ENCODE measurements around the gene PLEKHA6. TPM values are rescaled to one million over a fixed set of nuclear protein-coding genes. Genes with fewer than 3 reads are reported as not detected.

Gene PLEKHA6
- total and polyA plus RNA-seq, 5 experiments from 2014 or later: 0.02 to 2.0 (median 1.2) TPM; not detected in 2

DNA sequence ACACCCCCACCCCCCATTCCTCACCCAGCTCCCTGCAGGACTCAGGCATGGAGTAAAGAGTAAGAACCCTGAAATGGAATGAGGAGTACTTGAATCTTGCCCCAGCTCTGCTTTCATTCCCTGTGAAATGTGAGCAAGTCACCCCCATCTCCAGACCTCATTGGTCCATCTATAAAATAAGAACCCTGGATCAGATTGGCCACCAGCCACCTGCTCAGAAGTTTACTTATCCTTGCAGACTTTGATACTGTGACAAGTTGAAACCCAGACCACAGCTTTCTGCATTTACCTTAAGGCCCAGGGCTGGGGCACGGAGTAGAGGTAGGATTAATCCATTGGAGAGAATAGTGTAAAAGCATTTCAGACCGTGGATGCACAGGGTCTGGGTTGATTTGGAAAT is 165.6 kb downstream of the PLEKHA6 start:
- Mint-ChIP-seq H3K27ac (peak overlapping the region in 1 of 10 donors; percentile 2), H3K4me1 (peaks cover 18 to 38% (median 27%) of the 10 kb centered on the region in 4 donors), H3K27me3 (peaks cover 7 to 22% (median 11%) of the 10 kb centered on the region in 5 donors), H3K9me3 (no peaks in the 10 kb centered on the region), H3K4me3 (peak overlapping the region in 3 of 10 donors; percentile 22 to 27 (median 22)), H3K36me3 (no peaks in the 10 kb centered on the region)
- POLR2A ChIA-PET: interaction anchor here (0.7 kb wide), 1 partner anchor 10 kb away, joined by 6 read pairs; no protein-coding TSS in a partner anchor
- no peak for ATAC-seq
- DNase-seq: no peak

DNA sequence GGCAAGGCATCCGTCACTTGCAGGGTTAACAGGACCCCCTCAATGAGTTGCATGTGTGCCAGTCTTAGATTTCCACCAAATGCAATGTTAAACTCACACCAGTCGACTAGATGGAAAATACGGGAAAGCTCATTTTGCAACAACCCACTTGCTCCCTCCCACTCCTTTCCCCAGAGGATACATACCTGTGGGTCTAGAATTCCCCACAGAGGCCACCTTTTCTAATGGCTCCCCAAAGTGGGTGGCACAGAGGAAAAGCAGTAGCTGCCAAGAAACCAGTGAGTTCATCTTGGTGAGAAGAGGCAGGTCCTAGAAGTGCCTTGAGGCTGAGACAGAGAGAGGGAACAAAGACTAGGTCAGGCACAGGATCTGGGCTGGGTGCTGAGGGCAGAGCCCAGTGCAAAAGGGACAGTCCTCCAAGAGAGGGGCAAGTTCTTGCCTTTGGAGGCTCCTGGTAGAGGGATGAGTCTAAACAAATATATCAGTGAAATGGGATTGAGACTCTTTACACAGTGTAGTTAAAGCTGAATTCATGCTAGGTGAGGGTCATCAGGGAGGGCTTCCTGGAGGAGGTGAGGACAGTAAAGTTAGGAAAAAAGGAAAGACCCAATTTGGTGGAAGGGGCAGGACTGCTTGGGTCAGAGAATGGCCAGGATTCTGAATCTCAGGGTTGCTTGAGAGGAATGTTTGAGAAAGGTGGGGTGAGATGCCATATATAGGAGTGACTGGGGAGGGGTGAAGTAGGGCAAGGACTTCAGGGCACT is 167.0 kb downstream of the PLEKHA6 start:
- peaks cover 21 to 36% (median 26%) of the 10 kb centered on the region in 4 donors for H3K4me1 Mint-ChIP-seq
- peaks cover 19 to 33% (median 20%) of the 10 kb centered on the region in 5 donors for H3K27me3 Mint-ChIP-seq
- ATAC-seq: no peak
- H3K36me3 Mint-ChIP-seq: no peaks in the 10 kb centered on the region
- H3K9me3 Mint-ChIP-seq: no peaks in the 10 kb centered on the region
- no peak overlapping the region for H3K27ac Mint-ChIP-seq
- no peak for DNase-seq
- POLR2A ChIA-PET: interaction anchor here (0.6 kb wide), 1 partner anchor 194 kb away, joined by 3 read pairs; no protein-coding TSS in a partner anchor
- no peak overlapping the region for H3K4me3 Mint-ChIP-seq

DNA sequence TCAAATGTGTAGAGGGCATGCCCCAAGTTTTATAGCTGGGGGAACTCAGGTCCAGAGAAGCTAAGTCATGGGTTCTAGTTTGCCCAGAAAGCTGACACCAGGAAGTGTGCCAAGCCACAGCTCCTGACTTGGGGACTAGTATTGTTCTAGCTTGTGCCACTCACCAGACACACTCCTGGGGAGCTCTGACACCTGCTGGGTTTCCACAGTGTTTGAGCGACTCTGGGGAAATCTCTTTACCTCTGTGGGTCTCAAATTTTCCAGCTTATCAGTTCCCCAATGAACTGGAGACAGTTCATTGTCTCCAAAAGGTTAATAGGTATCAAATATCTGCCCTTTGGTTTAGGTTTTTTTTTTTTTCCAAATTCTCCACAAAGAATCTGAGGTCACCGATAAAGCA is 167.7 kb downstream of the PLEKHA6 start:
- no peak overlapping the region for H3K27ac Mint-ChIP-seq
- H3K27me3 Mint-ChIP-seq: peaks cover 24 to 39% (median 27%) of the 10 kb centered on the region in 5 donors
- H3K36me3 Mint-ChIP-seq: peaks cover 0 to 2% (median 0%) of the 10 kb centered on the region in 3 donors
- ATAC-seq: no peak
- no peaks in the 10 kb centered on the region for H3K9me3 Mint-ChIP-seq
- DNase-seq: no peak
- POLR2A ChIA-PET: interaction anchor here (0.6 kb wide), 1 partner anchor 195 kb away, joined by 3 read pairs; no protein-coding TSS in a partner anchor
- H3K4me1 Mint-ChIP-seq: peaks cover 21 to 36% (median 26%) of the 10 kb centered on the region in 4 donors
- H3K4me3 Mint-ChIP-seq: no peak overlapping the region

DNA sequence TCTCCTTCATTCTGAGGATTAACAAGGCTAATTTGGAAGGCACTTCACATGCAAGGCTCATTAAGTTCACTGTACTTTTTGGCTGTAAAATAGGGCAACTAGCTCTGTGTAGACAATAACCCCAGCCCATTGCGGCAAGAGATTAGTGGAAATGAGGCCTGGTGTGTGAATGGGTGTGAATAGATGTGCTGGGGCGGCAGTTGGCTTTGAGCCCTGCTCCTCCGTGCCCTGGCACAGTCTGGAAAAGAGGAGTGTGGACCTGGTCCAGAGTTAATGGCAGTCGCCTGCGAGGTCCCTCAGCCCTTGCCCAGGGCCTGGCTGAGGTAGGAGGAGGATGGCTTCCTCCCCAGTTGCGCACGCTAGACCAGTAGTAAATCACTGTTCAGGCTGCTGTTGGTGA is 168.3 kb downstream of the PLEKHA6 start:
- Mint-ChIP-seq H3K9me3 (no peaks in the 10 kb centered on the region), H3K36me3 (peaks cover 0 to 4% (median 0%) of the 10 kb centered on the region in 3 donors), H3K4me1 (peaks cover 20 to 36% (median 26%) of the 10 kb centered on the region in 4 donors), H3K27ac (peak overlapping the region in 1 of 10 donors; percentile 68), H3K27me3 (peaks cover 27 to 42% (median 33%) of the 10 kb centered on the region in 5 donors), H3K4me3 (peak overlapping the region in 1 of 10 donors; percentile 55)
- DNase-seq (no peak), ATAC-seq (no peak)
- POLR2A ChIA-PET: no interaction called here

DNA sequence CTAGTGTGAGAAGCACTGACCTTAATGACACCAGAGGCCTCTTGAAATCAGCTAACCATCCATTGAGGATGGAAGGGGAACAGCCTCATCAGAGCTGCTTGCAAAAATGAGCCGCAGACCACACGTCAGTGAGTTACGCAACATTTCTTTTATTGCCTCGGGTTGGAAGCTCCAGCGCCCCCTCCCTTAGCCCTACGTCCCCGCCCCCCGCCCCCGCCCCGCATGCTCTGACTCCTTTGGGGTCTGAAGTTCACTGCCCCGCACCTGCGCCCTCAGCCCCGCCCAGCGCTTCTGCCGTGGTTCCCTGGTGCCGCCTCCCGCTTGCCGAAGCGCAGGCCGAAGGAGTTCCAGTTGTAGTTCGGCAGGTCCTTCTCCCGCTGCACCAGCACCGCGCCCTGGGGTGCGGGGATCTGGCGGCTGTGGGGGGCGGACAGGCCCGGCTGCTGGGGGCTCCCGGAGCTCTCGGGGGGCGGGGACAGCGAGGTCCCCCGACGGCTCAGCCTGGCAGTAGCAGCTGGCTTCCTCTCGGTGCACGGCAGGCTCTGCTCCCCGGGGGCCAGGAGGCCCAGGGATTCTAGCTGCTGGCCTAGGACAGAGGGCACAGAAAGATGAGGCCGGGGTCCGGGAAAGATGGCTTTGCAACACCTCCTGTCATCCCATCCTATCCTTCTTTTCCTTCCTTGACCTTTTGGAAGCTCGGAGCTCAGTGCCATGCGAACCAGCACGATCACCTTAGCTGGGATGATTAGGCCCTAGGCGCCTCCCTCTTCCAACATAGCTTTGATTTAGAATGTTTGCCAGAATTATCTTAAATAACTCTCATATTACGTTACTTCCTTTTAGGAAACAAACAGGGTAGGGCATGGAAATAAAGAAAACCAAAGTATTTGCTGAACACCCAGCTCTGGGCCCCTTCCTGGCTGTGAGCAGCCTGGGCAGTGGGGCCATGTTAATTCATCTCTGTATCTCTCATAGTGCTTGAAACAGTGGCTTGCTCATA is 169.2 kb downstream of the PLEKHA6 start:
- Mint-ChIP-seq H3K4me3 (peak overlapping the region; percentile 29 to 66 (median 56)), H3K9me3 (no peaks in the 10 kb centered on the region), H3K4me1 (peaks cover 20 to 34% (median 26%) of the 10 kb centered on the region in 4 donors), H3K27me3 (peaks cover 27 to 45% (median 33%) of the 10 kb centered on the region in 5 donors), H3K27ac (peak overlapping the region in 5 of 10 donors; percentile 11 to 47 (median 22)), H3K36me3 (peaks cover 0 to 4% (median 0%) of the 10 kb centered on the region in 3 donors)
- POLR2A ChIA-PET: interaction anchor here (0.6 kb wide), 1 partner anchor 20 kb away, joined by 3 read pairs; no protein-coding TSS in a partner anchor
- DNase-seq (peak in 8 of 10 donors; percentile 17 to 39 (median 26)), ATAC-seq (peak; percentile 73 to 78)

DNA sequence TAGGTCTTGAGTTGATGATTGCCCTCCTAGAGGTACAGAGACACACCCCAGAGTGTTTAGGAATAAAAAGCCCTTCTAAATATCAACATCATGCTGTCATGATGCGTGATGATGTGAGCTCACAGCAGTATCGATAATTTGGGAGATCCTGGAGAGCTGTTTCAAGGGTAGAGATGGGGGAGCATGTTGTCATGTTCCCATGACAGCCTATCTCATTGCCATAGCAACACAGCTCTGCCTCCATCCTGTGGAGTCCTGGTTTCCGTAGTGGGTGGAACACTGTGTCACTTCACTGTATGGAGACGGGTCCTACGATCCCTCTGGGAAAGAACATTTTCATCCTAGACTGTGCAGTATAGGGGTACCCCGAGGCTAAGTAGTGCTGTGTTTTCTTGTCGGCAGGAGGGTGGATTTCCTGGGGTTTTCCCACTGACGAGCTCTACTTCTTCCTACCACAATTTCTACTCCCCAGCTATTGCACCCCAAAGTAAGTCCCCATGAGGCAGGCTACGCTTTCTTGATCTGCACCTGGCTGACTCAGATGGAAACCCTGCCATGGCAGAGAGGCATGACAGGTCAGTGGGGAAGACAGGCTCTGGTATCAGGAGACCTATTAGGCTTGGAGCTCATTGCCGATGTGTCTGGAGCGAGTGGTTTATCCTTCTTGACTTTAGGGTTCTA is 170.6 kb downstream of the PLEKHA6 start:
- peaks cover 27 to 51% (median 34%) of the 10 kb centered on the region in 5 donors for H3K27me3 Mint-ChIP-seq

DNA sequence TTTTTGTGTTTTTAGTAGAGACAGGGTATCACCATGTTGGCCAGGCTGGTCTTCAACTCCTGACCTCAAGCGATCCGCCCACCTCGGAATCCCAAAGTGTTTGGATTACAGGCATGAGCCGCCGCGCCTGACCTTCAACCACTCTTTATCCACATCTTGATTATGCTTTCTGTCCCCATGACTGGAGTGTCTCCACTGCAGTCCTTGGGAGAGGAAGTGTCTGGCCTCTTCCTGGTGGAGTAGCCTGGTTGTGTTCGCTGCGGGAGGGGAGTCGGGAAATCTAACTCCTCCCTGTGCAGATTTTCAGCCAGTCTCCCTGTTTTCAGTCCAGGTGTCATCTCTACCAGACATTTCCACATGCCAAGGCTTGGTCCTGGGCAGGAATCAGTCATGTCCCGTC is 173.1 kb downstream of the PLEKHA6 start:
- H3K36me3 Mint-ChIP-seq: peaks cover 0 to 4% (median 0%) of the 10 kb centered on the region in 3 donors
- DNase-seq (no peak), ATAC-seq (no peak)
- no peaks in the 10 kb centered on the region for H3K9me3 Mint-ChIP-seq
- peaks cover 6 to 20% (median 14%) of the 10 kb centered on the region in 4 donors for H3K4me1 Mint-ChIP-seq
- H3K27ac Mint-ChIP-seq: no peak overlapping the region
- peaks cover 25 to 49% (median 33%) of the 10 kb centered on the region in 5 donors for H3K27me3 Mint-ChIP-seq
- POLR2A ChIA-PET: no interaction called here
- H3K4me3 Mint-ChIP-seq: no peak overlapping the region

More for the DNA sequence above, 170.6 kb downstream of the PLEKHA6 start:
- Mint-ChIP-seq H3K36me3 (peaks cover 0 to 4% (median 0%) of the 10 kb centered on the region in 3 donors), H3K4me1 (peaks cover 7 to 20% (median 16%) of the 10 kb centered on the region in 4 donors), H3K27ac (no peak overlapping the region), H3K4me3 (peak overlapping the region in 8 of 10 donors; percentile 1 to 55 (median 22)), H3K9me3 (no peaks in the 10 kb centered on the region)
- POLR2A ChIA-PET: no interaction called here
- ATAC-seq (peak in 1 of 2 donors; percentile 54), DNase-seq (no peak)

DNA sequence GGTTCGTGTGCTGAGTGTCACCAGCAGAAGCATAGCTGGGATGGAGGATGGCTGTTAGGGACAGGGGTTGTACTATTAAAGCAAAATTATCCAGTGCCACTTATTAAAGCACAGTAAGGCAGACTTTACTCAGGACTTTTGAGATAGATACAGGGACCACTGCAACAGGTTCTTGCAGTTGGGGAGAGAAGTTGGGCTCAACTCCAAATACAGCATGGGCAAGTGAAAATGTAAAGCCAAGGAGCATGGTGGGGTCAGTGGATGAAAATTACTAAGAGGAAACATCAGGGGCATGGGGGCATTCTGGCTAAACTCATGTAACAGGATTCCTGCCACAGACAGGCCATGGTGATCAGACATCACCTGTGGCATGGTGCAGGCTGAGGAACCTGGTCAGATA is 178.6 kb downstream of the PLEKHA6 start:
- no peak overlapping the region for H3K27ac Mint-ChIP-seq
- no peaks in the 10 kb centered on the region for H3K4me1 Mint-ChIP-seq
- H3K36me3 Mint-ChIP-seq: peaks cover 0 to 3% (median 0%) of the 10 kb centered on the region in 3 donors
- no peak for ATAC-seq
- DNase-seq: no peak
- POLR2A ChIA-PET: no interaction called here
- no peak overlapping the region for H3K4me3 Mint-ChIP-seq
- H3K27me3 Mint-ChIP-seq: peaks cover 0 to 11% (median 2%) of the 10 kb centered on the region in 5 donors
- peaks cover 0 to 20% (median 0%) of the 10 kb centered on the region in 9 donors for H3K9me3 Mint-ChIP-seq

DNA sequence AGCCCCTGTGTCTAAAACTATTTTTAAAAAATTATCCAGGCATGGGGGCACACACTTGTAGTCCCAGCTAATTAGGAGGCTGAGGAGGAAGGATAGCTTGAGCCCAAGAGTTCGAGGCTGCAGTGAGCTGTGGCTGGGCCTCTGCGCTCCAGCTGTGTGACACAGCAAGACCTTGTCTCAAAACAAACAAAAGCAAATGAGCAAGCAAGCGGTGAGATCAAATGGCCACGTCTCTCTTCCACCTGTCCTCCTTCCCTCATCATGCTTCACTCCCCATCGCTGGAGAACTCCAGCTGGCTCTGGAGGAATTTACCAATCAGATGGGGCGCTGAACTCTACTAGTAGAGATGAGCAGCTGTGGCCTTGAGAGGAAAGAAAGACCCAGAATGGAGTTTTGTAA is 179.6 kb downstream of the PLEKHA6 start:
- peaks cover 0 to 7% (median 2%) of the 10 kb centered on the region in 5 donors for H3K27me3 Mint-ChIP-seq
- no peak overlapping the region for H3K4me3 Mint-ChIP-seq
- H3K4me1 Mint-ChIP-seq: no peaks in the 10 kb centered on the region

DNA sequence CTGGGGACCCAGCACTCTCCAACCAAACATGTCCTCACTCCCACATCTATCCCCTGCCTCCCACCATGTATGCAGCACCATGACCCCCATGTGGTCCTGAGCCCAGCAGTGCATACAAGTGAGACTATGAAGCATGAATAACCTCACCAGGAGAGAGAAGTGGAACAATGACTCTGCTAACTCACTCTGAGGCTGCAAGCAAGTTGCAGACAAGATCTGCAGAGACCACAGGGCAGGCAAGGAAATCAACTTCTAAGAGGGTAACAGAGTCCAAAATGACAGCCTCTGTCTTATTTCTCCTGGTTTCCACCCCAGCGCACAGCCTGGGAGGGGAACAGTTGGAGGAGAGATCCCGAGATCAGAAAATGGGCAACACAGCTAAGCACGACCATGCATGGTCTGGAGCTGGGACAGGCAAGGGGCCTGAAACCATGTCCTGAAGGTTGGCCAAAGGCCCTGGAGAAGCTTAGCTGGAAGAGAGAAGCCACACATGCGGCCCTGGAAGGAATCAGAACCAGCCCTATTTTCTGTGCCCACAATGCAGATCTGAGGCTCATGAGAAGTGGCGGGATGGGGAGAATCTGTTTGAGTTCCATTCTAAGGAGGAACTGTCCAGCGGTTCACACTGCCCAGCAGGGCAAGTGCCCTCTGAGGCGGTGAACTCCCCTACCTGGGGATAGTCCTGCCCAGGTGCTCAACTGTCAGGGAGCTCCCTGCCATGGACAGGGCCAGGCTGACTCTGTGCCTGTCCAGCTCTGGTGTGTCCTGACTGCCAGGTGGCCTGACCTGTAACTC is 181.0 kb downstream of the PLEKHA6 start:
- peaks cover 0 to 3% (median 1%) of the 10 kb centered on the region in 3 donors for H3K36me3 Mint-ChIP-seq
- H3K27me3 Mint-ChIP-seq: peaks cover 0 to 5% (median under 1%) of the 10 kb centered on the region in 5 donors
- H3K4me3 Mint-ChIP-seq: no peak overlapping the region
- POLR2A ChIA-PET: interaction anchor here (0.6 kb wide), 1 partner anchor 58 kb away, joined by 4 read pairs; no protein-coding TSS in a partner anchor
- peaks cover 0 to 24% (median 1%) of the 10 kb centered on the region in 9 donors for H3K9me3 Mint-ChIP-seq
- no peaks in the 10 kb centered on the region for H3K4me1 Mint-ChIP-seq
- DNase-seq (no peak), ATAC-seq (no peak)
- no peak overlapping the region for H3K27ac Mint-ChIP-seq

More for the DNA sequence above, 179.6 kb downstream of the PLEKHA6 start:
- H3K27ac Mint-ChIP-seq: no peak overlapping the region
- ATAC-seq (no peak), DNase-seq (no peak)
- H3K9me3 Mint-ChIP-seq: peaks cover 0 to 20% (median 0%) of the 10 kb centered on the region in 9 donors
- POLR2A ChIA-PET: no interaction called here
- peaks cover 0 to 3% (median 0%) of the 10 kb centered on the region in 3 donors for H3K36me3 Mint-ChIP-seq

DNA sequence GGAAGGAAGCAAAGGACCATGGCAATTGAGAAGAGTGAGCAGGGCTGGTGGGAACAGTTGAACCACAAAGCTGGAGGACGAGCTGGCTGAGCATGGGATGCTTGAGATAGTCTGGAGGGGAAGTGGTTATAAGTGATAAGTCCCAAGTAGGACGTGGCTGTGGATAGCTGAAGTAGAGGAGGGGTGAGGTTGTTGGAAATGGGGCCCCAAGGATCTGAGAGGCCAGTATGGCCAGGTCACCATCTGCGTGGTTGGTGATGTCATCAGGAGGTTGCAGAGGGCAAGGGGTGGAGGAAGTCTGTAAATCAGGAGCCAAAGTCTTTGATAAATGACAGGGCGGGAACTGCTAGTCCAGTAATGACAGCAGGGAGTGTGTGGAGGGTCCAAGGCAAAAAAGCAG is 182.6 kb downstream of the PLEKHA6 start:
- Mint-ChIP-seq H3K36me3 (peaks cover 0 to 10% (median 6%) of the 10 kb centered on the region in 3 donors), H3K27me3 (peaks cover 0 to 4% (median 3%) of the 10 kb centered on the region in 5 donors), H3K9me3 (peaks cover 0 to 39% (median 5%) of the 10 kb centered on the region in 9 donors), H3K4me1 (no peaks in the 10 kb centered on the region), H3K27ac (no peak overlapping the region), H3K4me3 (no peak overlapping the region)
- ATAC-seq (no peak), DNase-seq (no peak)
- POLR2A ChIA-PET: no interaction called here
